ENCODE measurements around the gene MARK4. TPM values are rescaled to one million over a fixed set of nuclear protein-coding genes. Genes with fewer than 3 reads are reported as not detected.

Gene MARK4
- total RNA-seq, 1 experiment from 2014 or later = 49.4 TPM

GRCh38 chr19:45283443-45284033 lies 32.5 kb downstream of the MARK4 start:
- Histone ChIP-seq H2AFZ (no peak overlapping the region), H3K9me2 (ENCODE audit: insufficient read depth) (no peaks in the 10 kb centered on the region), H3K4me3 (no peak overlapping the region), H3K4me2 (no peak overlapping the region), H3K79me2 (ENCODE audit: low read depth) (no peaks in the 10 kb centered on the region), H3K9me3 (ENCODE audit: insufficient read depth, low read depth) (no peaks in the 10 kb centered on the region), H3K4me1 (replicated peaks; ENCODE audit: insufficient read depth) (no peaks in the 10 kb centered on the region), H3K27me3 (ENCODE audit: insufficient read depth, low read depth) (no peaks in the 10 kb centered on the region), H3K36me3 (ENCODE audit: low read depth) (no peaks in the 10 kb centered on the region), H3F3A (ENCODE audit: insufficient read depth, low read depth) (no peaks in the 10 kb centered on the region; the same call in none of the 2 replicates), H4K20me1 (ENCODE audit: insufficient read depth) (no peaks in the 10 kb centered on the region), H3K27ac (no peak overlapping the region)
- no peak for TF ChIP-seq CTCF (conservative IDR thresholded peaks at IDR 0.05)
- no peak for TF ChIP-seq EZH2 (IDR thresholded peaks at IDR 0.05; ENCODE audit: low read depth)
- no TSS peak for BruUV-seq (replicated peaks)
- ChIA-PET CTCF (interaction anchor here (0.6 kb wide), 1 partner anchor 119 kb away, joined by 7 read pairs; no protein-coding TSS in a partner anchor), POLR2A (ENCODE audit: unreplicated experiment) (no interaction called here)
- DNase-seq = no peak
- intact Hi-C loops (cut with micrococcal nuclease; ENCODE audit: unreplicated experiment) = no loop called here

- ChIA-PET CTCF (interaction anchor here (0.5 kb wide), 1 partner anchor 387 kb away, joined by 3 read pairs; no protein-coding TSS in a partner anchor), POLR2A (ENCODE audit: unreplicated experiment) (no interaction called here)
- no peaks in the 10 kb centered on the region for H4K20me1 ChIP-seq (ENCODE audit: insufficient read depth)
- H3K27ac ChIP-seq = no peak overlapping the region
- no TSS peak for BruUV-seq (replicated peaks)
- H3K4me1 ChIP-seq (replicated peaks; ENCODE audit: insufficient read depth) = no peaks in the 10 kb centered on the region
- H2AFZ ChIP-seq = no peak overlapping the region
- no peak overlapping the region for H3K4me3 ChIP-seq
- no peak overlapping the region for H3K4me2 ChIP-seq
- no peaks in the 10 kb centered on the region for H3F3A ChIP-seq (ENCODE audit: insufficient read depth, low read depth)
- DNase-seq = no peak
- 0 out of 2 replicates have a peak, but pooled peaks cover 4% of the 10 kb centered on the region for H3K36me3 ChIP-seq (ENCODE audit: low read depth)
- no peaks in the 10 kb centered on the region for H3K9me2 ChIP-seq (ENCODE audit: insufficient read depth)
- H3K9me3 ChIP-seq (ENCODE audit: insufficient read depth, low read depth) = no peaks in the 10 kb centered on the region
- TF ChIP-seq CTCF (conservative IDR thresholded peaks at IDR 0.05) = no peak
- TF ChIP-seq EZH2 (IDR thresholded peaks at IDR 0.05; ENCODE audit: low read depth) = no peak
- intact Hi-C loops (cut with micrococcal nuclease; ENCODE audit: unreplicated experiment) = no loop called here
- no peaks in the 10 kb centered on the region for H3K79me2 ChIP-seq (ENCODE audit: low read depth)
- H3K27me3 ChIP-seq (ENCODE audit: insufficient read depth, low read depth) = no peaks in the 10 kb centered on the region
These were observed 39.4 kb downstream of the MARK4 start for GRCh38 chr19:45290381-45290931.

GRCh38 chr19:45291834-45292233 lies 40.8 kb downstream of the MARK4 start:
- intact Hi-C loops (cut with micrococcal nuclease; ENCODE audit: unreplicated experiment) = no loop called here
- TF ChIP-seq CTCF (conservative IDR thresholded peaks at IDR 0.05) (no peak), EZH2 (IDR thresholded peaks at IDR 0.05; ENCODE audit: low read depth) (no peak)
- 0 out of 2 replicates have a peak, but pooled peaks cover 4% of the 10 kb centered on the region for H3K36me3 ChIP-seq (ENCODE audit: low read depth)
- H3K79me2 ChIP-seq (ENCODE audit: low read depth) = no peaks in the 10 kb centered on the region
- H3K4me1 ChIP-seq (replicated peaks; ENCODE audit: insufficient read depth) = no peaks in the 10 kb centered on the region
- H3K27me3 ChIP-seq (ENCODE audit: insufficient read depth, low read depth) = no peaks in the 10 kb centered on the region
- H4K20me1 ChIP-seq (ENCODE audit: insufficient read depth) = no peaks in the 10 kb centered on the region
- H3K9me2 ChIP-seq (ENCODE audit: insufficient read depth) = no peaks in the 10 kb centered on the region
- CTCF ChIA-PET = no interaction called here
- no peaks in the 10 kb centered on the region for H3K9me3 ChIP-seq (ENCODE audit: insufficient read depth, low read depth)
- POLR2A ChIA-PET (ENCODE audit: unreplicated experiment) = no interaction called here
- no peak overlapping the region for H3K4me3 ChIP-seq
- no peaks in the 10 kb centered on the region for H3F3A ChIP-seq (ENCODE audit: insufficient read depth, low read depth)
- no TSS peak for BruUV-seq (replicated peaks)
- H2AFZ ChIP-seq = no peak overlapping the region
- no peak overlapping the region for H3K4me2 ChIP-seq
- H3K27ac ChIP-seq = no peak overlapping the region
- DNase-seq = no peak
